Inferior parietal cortex (tissue), 1 donor: ENCODE data around the gene GRK5.

Experiments used
- DNase-seq: peaks from one replicate; pipeline ENCODE4 v3.0.0-alpha.2; 2016; ENCODE audit errors: extremely low spot score

GRK5 gene

DNA sequence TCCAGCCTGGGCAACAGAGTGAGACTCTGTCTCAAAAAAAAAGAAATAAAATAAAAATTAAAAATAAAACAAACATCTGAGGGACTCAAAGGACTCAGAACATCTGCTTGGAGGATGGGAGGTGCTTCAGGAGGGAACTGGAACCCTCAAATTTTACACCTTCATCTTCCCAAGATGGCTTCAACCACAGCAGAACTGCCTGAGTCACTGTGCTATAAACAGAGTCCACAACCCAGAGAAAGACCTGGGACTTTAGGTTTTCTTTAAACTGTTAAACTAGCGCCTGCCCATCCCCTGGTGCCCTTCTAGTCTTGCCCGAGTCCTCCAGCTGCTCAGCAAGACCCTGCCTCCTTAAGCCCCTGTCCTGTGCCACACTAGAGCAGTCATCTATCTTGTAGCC lies 294.3 kb downstream of the GRK5 start:
- no peak for DNase-seq

DNA sequence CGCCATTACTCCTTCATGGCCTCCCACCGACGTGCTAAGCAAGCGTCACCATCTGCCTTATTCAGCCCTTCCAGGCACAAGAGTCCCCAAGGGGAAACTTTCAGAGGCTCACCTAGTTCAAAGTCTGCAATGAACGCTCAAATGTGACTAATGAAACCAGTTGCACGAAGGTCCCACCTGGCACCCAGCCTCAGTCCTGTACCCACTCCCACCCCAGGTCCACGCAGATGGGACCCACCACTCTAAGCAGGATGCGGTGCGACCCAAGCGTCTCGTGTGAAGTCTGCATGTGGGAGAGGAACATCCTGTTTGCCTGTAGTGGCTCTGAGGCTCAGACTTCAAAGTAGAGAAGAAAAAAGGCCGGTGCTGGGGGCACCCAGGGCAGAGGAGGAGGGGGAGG lies 294.8 kb downstream of the GRK5 start:
- DNase-seq: no peak

DNA sequence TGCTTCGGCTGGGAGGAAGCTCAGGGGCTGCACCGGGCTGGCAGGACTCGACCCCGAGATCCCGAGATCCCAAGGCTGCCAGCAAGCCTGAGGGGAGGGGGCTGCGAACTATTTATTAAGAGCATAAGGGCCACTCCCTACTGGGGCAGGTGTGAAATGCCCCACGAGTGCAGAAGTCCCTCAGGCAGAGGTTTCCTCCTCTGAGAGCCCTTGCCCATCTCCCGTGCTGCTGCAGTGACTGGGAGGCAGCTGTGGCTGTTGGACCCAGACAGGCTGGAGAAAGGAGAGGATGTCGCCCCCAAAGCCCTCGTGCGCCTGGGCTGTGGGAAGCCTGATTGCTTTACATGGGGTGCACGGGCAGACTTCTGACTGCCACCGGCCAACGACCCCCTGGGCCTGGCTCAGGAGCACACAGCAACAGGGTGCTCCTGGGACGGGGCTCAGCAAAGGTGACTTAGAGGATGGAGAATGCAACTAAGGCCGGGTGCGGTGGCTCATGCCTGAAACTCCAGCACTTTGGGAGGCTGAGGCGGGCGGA lies 295.3 kb downstream of the GRK5 start:
- DNase-seq: no peak

DNA sequence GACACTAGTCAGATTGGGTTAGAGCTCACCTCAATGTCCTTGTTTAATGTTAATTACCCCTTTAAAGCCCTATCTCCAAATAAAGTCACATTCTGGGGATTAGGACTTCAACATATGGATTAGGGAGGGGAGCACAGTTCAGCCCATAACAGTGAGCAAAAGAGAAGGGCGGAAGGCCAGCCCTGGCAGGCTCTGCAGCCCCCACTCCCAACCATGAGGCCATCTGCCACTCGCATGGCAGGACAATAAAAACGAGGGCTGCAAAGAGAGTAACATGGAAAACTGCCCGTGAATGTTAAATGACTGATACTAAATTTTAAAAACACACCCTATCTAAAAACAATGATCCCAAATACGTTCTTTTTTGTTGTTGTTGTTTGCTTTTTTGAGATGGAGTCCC lies 296.4 kb downstream of the GRK5 start:
- no peak for DNase-seq

DNA sequence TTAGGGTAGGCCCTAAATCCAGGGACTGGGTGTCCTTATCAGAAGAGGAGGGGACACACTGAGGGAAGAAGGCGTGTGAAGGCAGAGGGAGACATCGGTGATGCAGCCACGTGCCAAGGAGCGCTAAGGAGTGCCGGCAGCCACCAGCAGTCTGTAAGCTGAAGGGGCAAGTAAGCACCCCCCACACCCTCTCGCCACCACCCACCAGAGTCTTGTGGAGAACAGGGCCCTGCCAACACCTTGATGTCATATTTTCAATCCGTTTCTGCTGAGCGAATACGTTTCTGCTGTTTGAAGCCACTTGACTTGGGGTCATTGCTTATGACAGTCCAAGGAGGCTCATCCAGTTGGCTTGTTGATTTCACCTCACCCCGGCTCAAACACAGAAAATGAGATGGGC lies 297.3 kb downstream of the GRK5 start:
- no peak for DNase-seq

DNA sequence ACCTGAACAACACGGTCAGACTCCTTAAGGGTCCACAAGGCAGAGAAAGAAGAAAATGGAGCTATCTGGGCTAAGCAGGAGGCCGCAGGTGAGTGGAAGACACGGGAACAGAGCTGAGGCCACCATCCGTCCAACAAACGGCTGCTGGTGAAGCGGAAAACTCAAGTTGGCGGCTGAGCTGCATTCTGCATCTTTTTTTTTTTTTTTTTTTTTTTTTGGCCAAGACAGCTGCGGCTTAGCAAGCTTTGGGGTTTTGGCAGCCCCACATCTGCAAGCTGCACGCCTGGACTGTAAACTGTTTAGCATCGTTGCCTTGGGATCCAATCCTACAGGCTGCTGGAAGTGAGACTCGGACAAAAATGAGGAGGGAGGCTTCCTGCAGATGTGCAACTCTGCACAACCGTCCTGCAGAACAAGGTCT lies 297.8 kb downstream of the GRK5 start:
- no peak for DNase-seq
